ENCODE measurements around the gene SIL1. TPM values are rescaled to one million over a fixed set of nuclear protein-coding genes. Genes with fewer than 3 reads are reported as not detected.

The SIL1 gene
- total RNA-seq, 3 donors from 2014 or later (not counting 1 experiment from before 2014, with no cell fraction given) = 16.9 to 22.5 (median 22.4) TPM

DNA sequence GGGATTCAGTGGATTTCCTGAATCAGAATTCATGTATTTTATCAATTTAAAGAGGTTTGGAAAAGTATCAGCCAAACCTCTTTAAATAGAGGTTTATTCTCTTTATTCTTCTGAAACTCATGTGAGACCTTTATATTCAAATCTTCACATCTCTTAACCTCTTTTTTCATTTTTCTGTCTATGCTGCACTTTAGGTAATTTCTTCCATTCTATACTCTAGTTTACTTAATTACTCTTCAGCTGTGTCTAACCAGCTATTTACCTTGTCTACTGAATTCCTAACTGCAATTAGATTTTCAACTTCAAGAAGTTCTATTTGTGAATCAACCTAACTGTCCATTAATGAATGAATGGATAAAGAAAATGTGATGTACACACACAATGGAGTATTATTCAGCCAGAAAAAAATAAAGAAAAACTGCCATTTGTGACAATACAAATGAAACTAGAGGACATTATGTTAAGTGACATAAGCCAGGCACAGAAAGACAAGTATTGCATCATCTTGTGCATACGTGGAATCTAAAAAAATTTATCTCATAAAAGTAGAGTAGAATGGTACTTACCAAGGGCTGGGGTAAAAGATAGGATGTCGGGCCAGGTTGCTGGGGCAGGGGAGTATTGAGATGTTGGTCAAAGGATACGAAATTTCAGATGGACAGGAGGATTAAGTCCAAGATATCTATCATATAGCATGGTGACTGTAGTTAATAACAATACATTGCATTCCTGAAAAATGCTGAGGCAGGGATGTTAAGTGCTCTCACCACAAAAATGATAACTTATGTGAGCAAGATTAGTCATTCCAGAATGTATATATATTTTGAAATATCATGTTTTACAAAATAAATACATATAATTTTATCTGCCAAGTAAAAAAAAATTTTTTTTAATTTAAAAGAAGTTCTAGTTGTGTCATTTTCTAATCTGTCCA, 193.5 kb downstream of the SIL1 start:
- Histone ChIP-seq H3K4me1 (ENCODE audit: control insufficient read depth, insufficient read depth, low read length) (no peaks in the 10 kb centered on the region), H3K4me3 (ENCODE audit: low read length) (no peak overlapping the region), H3K9me3 (ENCODE audit: control insufficient read depth, insufficient read depth, low read length) (no peaks in the 10 kb centered on the region), H3K27me3 (ENCODE audit: control insufficient read depth, insufficient read depth, low read length) (no peaks in the 10 kb centered on the region), H3K27ac (ENCODE audit: low read length) (no peak overlapping the region), H3K36me3 (ENCODE audit: control insufficient read depth, insufficient read depth, low read length) (no peaks in the 10 kb centered on the region)
- Mint-ChIP-seq H3K27ac (no peak overlapping the region), H3K9me3 (no peaks in the 10 kb centered on the region), H3K4me3 (no peak overlapping the region), H3K4me1 (no peaks in the 10 kb centered on the region), H3K36me3 (no peaks in the 10 kb centered on the region), H3K27me3 (ENCODE audit: low read depth in 2 of 2) (no peaks in the 10 kb centered on the region)
- TF ChIP-seq, protein P1, sequence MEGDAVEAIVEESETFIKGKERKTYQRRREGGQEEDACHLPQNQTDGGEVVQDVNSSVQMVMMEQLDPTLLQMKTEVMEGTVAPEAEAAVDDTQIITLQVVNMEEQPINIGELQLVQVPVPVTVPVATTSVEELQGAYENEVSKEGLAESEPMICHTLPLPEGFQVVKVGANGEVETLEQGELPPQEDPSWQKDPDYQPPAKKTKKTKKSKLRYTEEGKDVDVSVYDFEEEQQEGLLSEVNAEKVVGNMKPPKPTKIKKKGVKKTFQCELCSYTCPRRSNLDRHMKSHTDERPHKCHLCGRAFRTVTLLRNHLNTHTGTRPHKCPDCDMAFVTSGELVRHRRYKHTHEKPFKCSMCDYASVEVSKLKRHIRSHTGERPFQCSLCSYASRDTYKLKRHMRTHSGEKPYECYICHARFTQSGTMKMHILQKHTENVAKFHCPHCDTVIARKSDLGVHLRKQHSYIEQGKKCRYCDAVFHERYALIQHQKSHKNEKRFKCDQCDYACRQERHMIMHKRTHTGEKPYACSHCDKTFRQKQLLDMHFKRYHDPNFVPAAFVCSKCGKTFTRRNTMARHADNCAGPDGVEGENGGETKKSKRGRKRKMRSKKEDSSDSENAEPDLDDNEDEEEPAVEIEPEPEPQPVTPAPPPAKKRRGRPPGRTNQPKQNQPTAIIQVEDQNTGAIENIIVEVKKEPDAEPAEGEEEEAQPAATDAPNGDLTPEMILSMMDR (IDR thresholded peaks at IDR 0.05) = no peak
- ATAC-seq (no peak), DNase-seq (no peak)
- intact Hi-C loops (cut with micrococcal nuclease) = no loop called here
- WGBS (ENCODE audit: insufficient coverage) = 100% methylated on average over 3 of the region's 3 CpGs

DNA sequence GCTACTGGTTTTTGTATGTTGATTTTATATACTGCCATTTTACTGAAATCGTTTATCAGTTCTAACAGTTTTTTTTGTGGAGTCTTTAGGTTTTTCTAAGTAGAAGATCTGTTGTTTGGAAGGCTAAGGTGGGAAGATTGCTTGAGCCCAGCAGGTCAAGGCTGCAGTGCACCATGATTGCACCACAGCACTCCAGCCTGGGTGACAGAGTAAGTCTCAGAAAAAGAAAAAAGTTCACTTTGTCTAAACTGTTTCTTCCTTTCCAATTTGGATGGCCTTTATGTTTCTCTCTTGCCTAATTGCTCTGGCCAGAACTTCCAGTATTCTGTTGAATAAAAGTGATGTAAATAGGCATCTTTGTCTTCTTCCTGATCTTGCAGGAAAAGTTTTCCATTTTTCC, 198.5 kb downstream of the SIL1 start:
- no peaks in the 10 kb centered on the region for H3K36me3 Mint-ChIP-seq
- H3K27ac Mint-ChIP-seq = no peak overlapping the region

DNA sequence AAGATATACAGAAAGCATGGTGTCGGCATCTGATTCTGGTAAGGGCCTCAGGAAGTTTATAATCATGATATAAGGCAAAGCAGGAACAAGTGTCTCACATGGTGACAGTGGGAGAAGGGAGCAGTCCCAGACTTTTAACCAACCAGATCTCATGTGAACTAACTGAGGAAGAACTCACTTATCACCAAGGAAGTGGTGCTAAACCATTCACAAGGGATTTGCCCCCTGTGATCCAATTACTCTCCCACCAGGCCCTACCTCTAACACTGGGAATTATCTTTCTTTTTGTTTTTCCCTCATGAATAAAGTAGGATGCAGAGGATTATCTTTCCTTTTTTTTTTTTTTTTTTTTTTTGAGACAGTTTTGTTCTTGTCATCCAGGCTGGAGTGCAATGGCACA, 199.6 kb downstream of the SIL1 start:
- ATAC-seq (no peak), DNase-seq (no peak)
- WGBS (ENCODE audit: insufficient coverage) = 100% methylated on average over 1 of the region's 1 CpG
- Histone ChIP-seq H3K9me3 (ENCODE audit: control insufficient read depth, insufficient read depth, low read length) (no peaks in the 10 kb centered on the region), H3K36me3 (ENCODE audit: control insufficient read depth, insufficient read depth, low read length) (no peaks in the 10 kb centered on the region), H3K4me1 (ENCODE audit: control insufficient read depth, insufficient read depth, low read length) (no peaks in the 10 kb centered on the region), H3K27me3 (ENCODE audit: control insufficient read depth, insufficient read depth, low read length) (no peaks in the 10 kb centered on the region), H3K27ac (ENCODE audit: low read length) (no peak overlapping the region), H3K4me3 (ENCODE audit: low read length) (no peak overlapping the region)
- intact Hi-C loops (cut with micrococcal nuclease) = no loop called here
- Mint-ChIP-seq H3K36me3 (no peaks in the 10 kb centered on the region), H3K4me3 (no peak overlapping the region), H3K4me1 (no peaks in the 10 kb centered on the region), H3K9me3 (peaks cover 0 to 2% of the 10 kb centered on the region in 2 donors), H3K27me3 (ENCODE audit: low read depth in 2 of 2) (no peaks in the 10 kb centered on the region), H3K27ac (no peak overlapping the region)
- TF ChIP-seq, protein P1 (IDR thresholded peaks at IDR 0.05) = no peak

More for the DNA sequence above, 198.5 kb downstream of the SIL1 start:
- no peaks in the 10 kb centered on the region for H3K4me1 Mint-ChIP-seq
- Histone ChIP-seq H3K36me3 (ENCODE audit: control insufficient read depth, insufficient read depth, low read length) (no peaks in the 10 kb centered on the region), H3K27me3 (ENCODE audit: control insufficient read depth, insufficient read depth, low read length) (no peaks in the 10 kb centered on the region), H3K4me3 (ENCODE audit: low read length) (no peak overlapping the region), H3K9me3 (ENCODE audit: control insufficient read depth, insufficient read depth, low read length) (no peaks in the 10 kb centered on the region), H3K27ac (ENCODE audit: low read length) (no peak overlapping the region), H3K4me1 (ENCODE audit: control insufficient read depth, insufficient read depth, low read length) (no peaks in the 10 kb centered on the region)
- no peak overlapping the region for H3K4me3 Mint-ChIP-seq
- 100% methylated on average over 1 of the region's 1 CpG for WGBS (ENCODE audit: insufficient coverage)
- TF ChIP-seq, protein P1 (IDR thresholded peaks at IDR 0.05) = no peak
- no peaks in the 10 kb centered on the region for H3K27me3 Mint-ChIP-seq (ENCODE audit: low read depth in 2 of 2)
- no peak for ATAC-seq
- peaks cover 0 to 2% of the 10 kb centered on the region in 2 donors for H3K9me3 Mint-ChIP-seq
- intact Hi-C loops (cut with micrococcal nuclease) = no loop called here
- no peak for DNase-seq

Data from natural killer cell (primary cell).